Kidney (tissue), 14 donors: Measurements from ENCODE around the gene BCL2L1. TPM values are rescaled to one million over a fixed set of nuclear protein-coding genes. Genes with fewer than 3 reads are reported as not detected.

Experiments used
- DNase-seq, 5 donors: peaks; one replicate each; pipeline ENCODE4 v3.0.0-alpha.2; 2013 to 2020
- FAIRE-seq: peaks from 2 replicates; lab custom pipeline; 2012; peaks lifted over from hg19 to GRCh38; lab: Jason Lieb, UNC
- H3K27ac ChIP-seq, 2 donors: one replicate each; pipeline ENCODE4 v1.7.0; 2013; ENCODE audit warnings: low read depth in 2 of 2, low read length in 2 of 2, inconsistent platforms in 1 of 2
- H3K27me3 ChIP-seq: one replicate; pipeline ENCODE4 v1.7.1; 2013; ENCODE audit warnings: low read length, inconsistent platforms; ENCODE audit not compliant: control insufficient read depth, insufficient read depth
- H3K36me3 ChIP-seq, 3 donors: one replicate each; pipeline versions ENCODE4 v1.7.0 to v1.7.1; 2013; ENCODE audit warnings: low read length in 3 of 3, control low read depth in 1 of 3, inconsistent platforms in 1 of 3; ENCODE audit not compliant: insufficient read depth in 3 of 3, control insufficient read depth in 2 of 3
- H3K4me1 ChIP-seq, 3 donors: one replicate each; pipeline versions ENCODE4 v1.7.0 to v1.7.1; 2013; ENCODE audit warnings: low read length in 3 of 3, inconsistent platforms in 1 of 3, low read depth in 1 of 3; ENCODE audit not compliant: control insufficient read depth in 2 of 3, insufficient read depth in 2 of 3
- H3K4me3 ChIP-seq, 3 donors: one replicate each; pipeline versions ENCODE4 v1.7.0 to v1.8.1; 2013; ENCODE audit warnings: low read length in 3 of 3, control low read depth in 1 of 3, inconsistent platforms in 1 of 3
- H3K9ac ChIP-seq, 3 donors: one replicate each; pipeline versions ENCODE4 v1.7.0 to v1.7.1; 2013; ENCODE audit warnings: low read length in 3 of 3, control low read depth in 1 of 3, inconsistent platforms in 1 of 3
- H3K9me3 ChIP-seq, 3 donors: one replicate each; pipeline versions ENCODE4 v1.7.0 to v1.7.1; 2013; ENCODE audit warnings: low read length in 3 of 3, control low read depth in 1 of 3, inconsistent platforms in 1 of 3; ENCODE audit not compliant: control insufficient read depth in 2 of 3, insufficient read depth in 1 of 3
- intact Hi-C: fragments of 100-400 bp; cut with DNase I; formaldehyde crosslinking; loops from one replicate; pipeline ENCODE4 v1.11.1; 2022
- polyA plus RNA-seq: library from polyadenylated mRNA; stranded (reverse); fragments of 350-450 nt; fragmentation: Illumina TruSeq; extraction: RNeasy Lipid Tissue Mini Kit (QIAGEN cat#74804); gene quantifications from one replicate; pipeline ENCODE4 v1.2.3, GENCODE V29; 2014; ENCODE audit warnings: low read depth, low replicate concordance; ENCODE audit not compliant: insufficient read depth
- total RNA-seq: library from RNA; stranded (reverse); fragmentation: NEBNext Ultra II Directional; extraction: Animal tissue kit (Norgen Biotek cat#: 25700); gene quantifications from one replicate; pipeline ENCODE4 v1.2.1, GENCODE V29; 2021
- TF ChIP-seq, protein P1 (sequence below): IDR thresholded peaks from 3 replicates; pipeline ENCODE4 v1.5.1; 2012; ENCODE audit warnings: mild to moderate bottlenecking, moderate library complexity, borderline replicate concordance; ENCODE audit not compliant: insufficient read depth; ENCODE audit errors: extremely low read depth
- donor health status: control.
- donor health status: control.
- donor health status: control.
- donor health status: control.
- donor health status: control.
- donor health status: DM: yes; HTN: yes; CAD: no.
- donor health status: Normal renal cell carcinoma (clear cell type).

The BCL2L1 gene
- total and polyA plus RNA-seq, 2 donors from 2014 or later: 132 to 139 TPM

DNA sequence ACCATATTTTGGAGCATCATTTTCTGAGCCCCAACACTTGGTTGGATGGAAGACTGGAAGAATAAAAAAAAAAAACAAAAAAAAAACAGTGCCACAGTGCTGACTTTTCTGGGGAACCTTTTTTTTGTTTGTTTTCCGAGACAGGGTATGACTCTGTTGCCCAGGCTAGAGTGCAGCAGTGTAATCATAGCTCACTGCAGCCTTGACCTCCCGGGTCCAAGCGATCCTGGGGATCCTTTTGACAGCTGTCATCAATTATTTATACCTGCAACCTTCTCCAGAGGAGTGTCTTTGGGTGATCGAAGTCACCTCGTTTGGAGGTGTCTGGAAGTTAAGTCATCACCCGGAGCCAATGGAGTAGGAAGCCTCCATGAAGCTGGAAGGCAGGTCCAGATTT, 8.7 kb upstream of the BCL2L1 start:
- H3K27me3 ChIP-seq: no peaks in the 10 kb centered on the region
- H3K27ac ChIP-seq: no peak overlapping the region
- no peaks in the 10 kb centered on the region for H3K9me3 ChIP-seq
- H3K4me3 ChIP-seq: no peak overlapping the region
- no peaks in the 10 kb centered on the region for H3K4me1 ChIP-seq
- no peak overlapping the region for H3K9ac ChIP-seq
- FAIRE-seq (no peak), DNase-seq (no peak)
- TF ChIP-seq, protein P1, sequence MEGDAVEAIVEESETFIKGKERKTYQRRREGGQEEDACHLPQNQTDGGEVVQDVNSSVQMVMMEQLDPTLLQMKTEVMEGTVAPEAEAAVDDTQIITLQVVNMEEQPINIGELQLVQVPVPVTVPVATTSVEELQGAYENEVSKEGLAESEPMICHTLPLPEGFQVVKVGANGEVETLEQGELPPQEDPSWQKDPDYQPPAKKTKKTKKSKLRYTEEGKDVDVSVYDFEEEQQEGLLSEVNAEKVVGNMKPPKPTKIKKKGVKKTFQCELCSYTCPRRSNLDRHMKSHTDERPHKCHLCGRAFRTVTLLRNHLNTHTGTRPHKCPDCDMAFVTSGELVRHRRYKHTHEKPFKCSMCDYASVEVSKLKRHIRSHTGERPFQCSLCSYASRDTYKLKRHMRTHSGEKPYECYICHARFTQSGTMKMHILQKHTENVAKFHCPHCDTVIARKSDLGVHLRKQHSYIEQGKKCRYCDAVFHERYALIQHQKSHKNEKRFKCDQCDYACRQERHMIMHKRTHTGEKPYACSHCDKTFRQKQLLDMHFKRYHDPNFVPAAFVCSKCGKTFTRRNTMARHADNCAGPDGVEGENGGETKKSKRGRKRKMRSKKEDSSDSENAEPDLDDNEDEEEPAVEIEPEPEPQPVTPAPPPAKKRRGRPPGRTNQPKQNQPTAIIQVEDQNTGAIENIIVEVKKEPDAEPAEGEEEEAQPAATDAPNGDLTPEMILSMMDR: no peak
- no peaks in the 10 kb centered on the region for H3K36me3 ChIP-seq
- intact Hi-C loops: no loop called here

DNA sequence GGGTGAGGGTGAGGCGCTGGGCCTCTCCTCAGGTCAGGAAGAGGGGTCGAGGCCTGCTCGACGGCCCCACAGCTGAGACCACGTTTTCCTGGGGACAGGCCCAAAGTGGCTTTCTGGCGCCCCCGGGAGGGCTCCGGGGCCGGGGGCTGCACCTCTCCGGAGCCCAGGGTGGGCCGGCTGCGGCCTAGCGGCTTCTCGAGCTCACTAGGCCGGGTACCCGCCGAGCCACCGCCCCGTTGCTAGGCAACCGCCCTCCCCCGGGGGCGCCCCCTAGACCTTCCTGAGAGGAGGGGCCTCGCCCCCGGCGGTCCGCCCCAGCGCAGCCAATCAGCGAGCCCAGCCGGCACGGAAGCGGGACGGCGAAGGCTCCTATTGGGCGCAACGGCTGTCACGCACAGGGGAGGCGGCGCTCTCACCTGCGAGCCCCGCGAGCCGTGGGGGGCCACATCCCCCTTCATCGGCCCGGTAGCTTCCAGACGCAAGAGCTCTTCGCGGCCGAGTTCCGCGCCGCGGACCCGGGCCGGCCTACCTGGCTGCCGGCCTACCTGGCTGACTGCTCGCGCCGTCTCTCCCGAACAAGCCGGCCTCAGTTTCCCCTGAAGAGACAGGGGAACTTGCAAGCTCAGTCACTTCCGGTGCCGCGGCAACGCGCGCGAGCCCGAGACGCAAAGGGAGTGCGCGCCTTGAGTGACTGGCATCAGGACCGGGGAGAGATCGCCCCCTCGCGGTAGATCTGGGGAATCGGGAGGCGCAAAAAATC, 831 bp upstream of the BCL2L1 start:
- H3K9me3 ChIP-seq: no peaks in the 10 kb centered on the region
- FAIRE-seq: no peak

DNA sequence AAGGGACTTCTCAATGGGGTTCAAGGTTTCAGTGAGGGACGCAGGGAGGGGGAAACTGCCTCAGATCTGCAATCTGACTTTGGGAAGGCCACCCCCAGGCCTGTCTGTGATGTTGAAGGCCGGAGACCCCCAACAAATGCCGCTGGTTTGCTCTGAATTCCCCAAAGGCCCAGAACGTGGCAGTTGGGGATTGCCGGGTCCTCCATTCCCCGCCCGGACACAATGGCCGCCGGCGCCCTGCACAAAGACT, 326 bp upstream of the BCL2L1 start:
- Histone ChIP-seq H3K27me3 (no peaks in the 10 kb centered on the region), H3K36me3 (peaks cover 0 to 7% (median 0%) of the 10 kb centered on the region in 3 donors), H3K27ac (peak overlapping the region; percentile 98 to 99), H3K9me3 (no peaks in the 10 kb centered on the region), H3K4me3 (peak overlapping the region; percentile 75 to 85 (median 76)), H3K9ac (peak overlapping the region; percentile 79 to 97 (median 87)), H3K4me1 (peaks cover 4 to 21% (median 15%) of the 10 kb centered on the region in 3 donors)
- intact Hi-C loops: loop anchor here (5.0 kb wide), 2 partner anchors 41 to 56 kb away; no protein-coding TSS in a partner anchor
- no peak for DNase-seq
- TF ChIP-seq, protein P1: no peak
- FAIRE-seq: no peak

More for the DNA sequence above, 831 bp upstream of the BCL2L1 start:
- H3K4me3 ChIP-seq: peak overlapping the region; percentile 75 to 85 (median 76)
- TF ChIP-seq, protein P1: peak; percentile 97
- H3K9ac ChIP-seq: peak overlapping the region; percentile 79 to 97 (median 87)
- H3K36me3 ChIP-seq: peaks cover 0 to 7% (median 0%) of the 10 kb centered on the region in 3 donors
- intact Hi-C loops: loop anchor here (5.0 kb wide), 2 partner anchors 41 to 56 kb away; no protein-coding TSS in a partner anchor
- H3K27me3 ChIP-seq: no peaks in the 10 kb centered on the region
- peak; percentile 99 to 100 (median 99) for DNase-seq
- H3K4me1 ChIP-seq: peaks cover 4 to 19% (median 13%) of the 10 kb centered on the region in 3 donors
- peak overlapping the region; percentile 98 to 99 for H3K27ac ChIP-seq
